Activated CD8-positive, alpha-beta T cell treated with anti-CD3 and anti-CD28 coated beads, Interleukin-2, amount 10 ng/mL, durations not matched to agents 7 days and 5 days (primary cell): ENCODE results near the gene NR2C2. TPM values are rescaled to one million over a fixed set of nuclear protein-coding genes. Genes with fewer than 3 reads are reported as not detected.
A peak's percentile ranks its signal among the peaks of the same experiment; 100 is the strongest.

Experiments
- ATAC-seq: fragments of 150-1000 bp; cut with Tn5 transposase; one replicate; pipeline ENCODE4 v1.10.0; 2021; ENCODE audit warnings: moderate library complexity
- CTCF ChIA-PET: fragments of 350-600 bp; sonication (Branson Sonifier 250); formaldehyde crosslinking; loops from one replicate; lab custom pipeline; 2021; ENCODE audit warnings: antibody characterized with exemption; lab: Charles Lee
- POLR2A ChIA-PET: fragments of 350-600 bp; sonication (Branson Sonifier 250); formaldehyde crosslinking; loops from one replicate; lab custom pipeline; 2021; ENCODE audit warnings: antibody characterized with exemption; lab: Charles Lee
- DNase-seq: peaks from one replicate; pipeline ENCODE4 v3.0.0-alpha.2; 2020
- H3K27ac Mint-ChIP-seq: one replicate; pipeline ENCODE4 v1.8.0; 2021; ENCODE audit warnings: mild to moderate bottlenecking, mixed read lengths
- H3K27me3 Mint-ChIP-seq: one replicate; pipeline ENCODE4 v1.8.0; 2021; ENCODE audit warnings: low read depth, mixed read lengths
- H3K36me3 Mint-ChIP-seq: one replicate; pipeline ENCODE4 v1.8.0; 2021; ENCODE audit warnings: low read depth, mixed read lengths
- H3K4me1 Mint-ChIP-seq: one replicate; pipeline ENCODE4 v1.8.0; 2021; ENCODE audit warnings: low read depth, mixed read lengths
- H3K4me3 Mint-ChIP-seq: one replicate; pipeline ENCODE4 v1.8.0; 2021; ENCODE audit warnings: mild to moderate bottlenecking, mixed read lengths
- H3K9me3 Mint-ChIP-seq: one replicate; pipeline ENCODE4 v1.8.0; 2022; ENCODE audit warnings: mixed read lengths; ENCODE audit not compliant: insufficient read depth
- total RNA-seq, 2 experiments: library from RNA; stranded (reverse); gene quantifications; one replicate each; pipeline ENCODE4 v1.2.3, GENCODE V29; 2021

NR2C2 gene
- total RNA-seq, 2 experiments from 2014 or later = 57.4 to 59.6 TPM

GRCh38 chr3:14923476-14923875 is 23.9 kb upstream of the NR2C2 start:
- ATAC-seq (no peak), DNase-seq (no peak)
- no peaks in the 10 kb centered on the region for H3K36me3 Mint-ChIP-seq
- H3K27me3 Mint-ChIP-seq = no peaks in the 10 kb centered on the region
- POLR2A ChIA-PET = no interaction called here
- no peaks in the 10 kb centered on the region for H3K9me3 Mint-ChIP-seq
- no peaks in the 10 kb centered on the region for H3K4me1 Mint-ChIP-seq
- H3K4me3 Mint-ChIP-seq = no peak overlapping the region
- CTCF ChIA-PET = interaction anchor here (0.7 to 1.5 kb wide), 4 partner anchors 8 to 143 kb away, joined by 3 to 4 read pairs (median 3); no protein-coding TSS in a partner anchor
- no peak overlapping the region for H3K27ac Mint-ChIP-seq

- Mint-ChIP-seq H3K4me1 (no peaks in the 10 kb centered on the region), H3K27ac (no peak overlapping the region), H3K4me3 (no peak overlapping the region), H3K9me3 (no peaks in the 10 kb centered on the region), H3K27me3 (no peaks in the 10 kb centered on the region), H3K36me3 (no peaks in the 10 kb centered on the region)
- ChIA-PET POLR2A (interaction anchor here (1.0 kb wide), 1 partner anchor 172 kb away, joined by 3 read pairs; no protein-coding TSS in a partner anchor), CTCF (interaction anchor here (0.7 to 1.7 kb wide), 12 partner anchors 11 to 309 kb away, joined by 3 to 7 read pairs (median 4); partner anchors contain the start of gene CCDC174)
- ATAC-seq (no peak), DNase-seq (peak; percentile 49)
These were observed 21.4 kb upstream of the NR2C2 start for GRCh38 chr3:14925729-14926591.

- ChIA-PET POLR2A (interaction anchor here (0.5 to 0.6 kb wide), 2 partner anchors 20 to 753 kb away, joined by 3 read pairs; no protein-coding TSS in a partner anchor), CTCF (interaction anchor here (0.8 to 1.7 kb wide), 12 partner anchors 10 to 309 kb away, joined by 3 to 7 read pairs (median 4); partner anchors contain the start of gene CCDC174)
- Mint-ChIP-seq H3K27me3 (no peaks in the 10 kb centered on the region), H3K36me3 (no peaks in the 10 kb centered on the region), H3K27ac (no peak overlapping the region), H3K4me3 (no peak overlapping the region), H3K9me3 (no peaks in the 10 kb centered on the region), H3K4me1 (no peaks in the 10 kb centered on the region)
- no peak for ATAC-seq
- DNase-seq = no peak
These were observed 20.8 kb upstream of the NR2C2 start for GRCh38 chr3:14926592-14926991.

- CTCF ChIA-PET = interaction anchor here (1.0 to 1.7 kb wide), 6 partner anchors 13 to 276 kb away, joined by 3 to 7 read pairs (median 3); partner anchors contain the start of gene CCDC174
These were observed 20.1 kb upstream of the NR2C2 start for GRCh38 chr3:14927308-14927707.

GRCh38 chr3:14929310-14930074 is 17.9 kb upstream of the NR2C2 start:
- H3K9me3 Mint-ChIP-seq = no peaks in the 10 kb centered on the region
- ATAC-seq = no peak
- ChIA-PET CTCF (interaction anchor here (1.2 kb wide), 1 partner anchor 8 kb away, joined by 4 read pairs; no protein-coding TSS in a partner anchor), POLR2A (no interaction called here)
- no peak overlapping the region for H3K27ac Mint-ChIP-seq
- no peaks in the 10 kb centered on the region for H3K36me3 Mint-ChIP-seq
- no peak for DNase-seq
- no peaks in the 10 kb centered on the region for H3K4me1 Mint-ChIP-seq
- H3K27me3 Mint-ChIP-seq = no peaks in the 10 kb centered on the region
- H3K4me3 Mint-ChIP-seq = no peak overlapping the region

More at GRCh38 chr3:14927308-14927707, 20.1 kb upstream of the NR2C2 start:
- DNase-seq (no peak), ATAC-seq (no peak)
- Mint-ChIP-seq H3K9me3 (no peaks in the 10 kb centered on the region), H3K36me3 (no peaks in the 10 kb centered on the region), H3K27ac (no peak overlapping the region), H3K4me1 (no peaks in the 10 kb centered on the region), H3K4me3 (no peak overlapping the region), H3K27me3 (no peaks in the 10 kb centered on the region)
- POLR2A ChIA-PET = interaction anchor here (0.6 kb wide), 1 partner anchor 754 kb away, joined by 3 read pairs; no protein-coding TSS in a partner anchor

- DNase-seq = no peak
- ChIA-PET CTCF (no interaction called here), POLR2A (no interaction called here)
- no peak overlapping the region for H3K4me3 Mint-ChIP-seq
- ATAC-seq = no peak
- no peaks in the 10 kb centered on the region for H3K36me3 Mint-ChIP-seq
- H3K4me1 Mint-ChIP-seq = no peaks in the 10 kb centered on the region
- H3K27ac Mint-ChIP-seq = no peak overlapping the region
- no peaks in the 10 kb centered on the region for H3K9me3 Mint-ChIP-seq
- H3K27me3 Mint-ChIP-seq = no peaks in the 10 kb centered on the region
These were observed 13.5 kb upstream of the NR2C2 start for GRCh38 chr3:14933820-14934425.

GRCh38 chr3:14935592-14936345 is 11.6 kb upstream of the NR2C2 start:
- no peaks in the 10 kb centered on the region for H3K4me1 Mint-ChIP-seq
- H3K27me3 Mint-ChIP-seq = no peaks in the 10 kb centered on the region
- POLR2A ChIA-PET = no interaction called here
- CTCF ChIA-PET = interaction anchor here (0.7 kb wide), 1 partner anchor 68 kb away, joined by 3 read pairs; no protein-coding TSS in a partner anchor
- H3K36me3 Mint-ChIP-seq = no peaks in the 10 kb centered on the region
- no peak overlapping the region for H3K4me3 Mint-ChIP-seq
- DNase-seq (no peak), ATAC-seq (no peak)
- H3K27ac Mint-ChIP-seq = no peak overlapping the region
- H3K9me3 Mint-ChIP-seq = no peaks in the 10 kb centered on the region

- Mint-ChIP-seq H3K27me3 (no peaks in the 10 kb centered on the region), H3K9me3 (no peaks in the 10 kb centered on the region)
- POLR2A ChIA-PET = no interaction called here
These were observed 8.4 kb upstream of the NR2C2 start for GRCh38 chr3:14938954-14939353.

GRCh38 chr3:14941871-14942270 is 5.5 kb upstream of the NR2C2 start:
- ATAC-seq = no peak
- no peak overlapping the region for H3K4me3 Mint-ChIP-seq
- POLR2A ChIA-PET = no interaction called here

More at GRCh38 chr3:14938954-14939353, 8.4 kb upstream of the NR2C2 start:
- ATAC-seq = no peak
- CTCF ChIA-PET = interaction anchor here (1.3 kb wide), 1 partner anchor 13 kb away, joined by 5 read pairs; no protein-coding TSS in a partner anchor
- DNase-seq = no peak
- no peak overlapping the region for H3K27ac Mint-ChIP-seq
- no peak overlapping the region for H3K4me3 Mint-ChIP-seq
- peaks cover 15% of the 10 kb centered on the region for H3K36me3 Mint-ChIP-seq
- peaks cover 8% of the 10 kb centered on the region for H3K4me1 Mint-ChIP-seq

GRCh38 chr3:14943042-14943441 is 4.3 kb upstream of the NR2C2 start:
- peaks cover 42% of the 10 kb centered on the region for H3K36me3 Mint-ChIP-seq
- ATAC-seq = no peak

More at GRCh38 chr3:14941871-14942270, 5.5 kb upstream of the NR2C2 start:
- Mint-ChIP-seq H3K27ac (no peak overlapping the region), H3K9me3 (no peaks in the 10 kb centered on the region), H3K4me1 (peaks cover 24% of the 10 kb centered on the region), H3K36me3 (peaks cover 42% of the 10 kb centered on the region), H3K27me3 (no peaks in the 10 kb centered on the region)
- CTCF ChIA-PET = no interaction called here
- DNase-seq = no peak

More at GRCh38 chr3:14943042-14943441, 4.3 kb upstream of the NR2C2 start:
- DNase-seq = no peak
- H3K27ac Mint-ChIP-seq = no peak overlapping the region
- ChIA-PET CTCF (no interaction called here), POLR2A (no interaction called here)
- H3K4me1 Mint-ChIP-seq = peaks cover 24% of the 10 kb centered on the region
- H3K9me3 Mint-ChIP-seq = no peaks in the 10 kb centered on the region
- no peak overlapping the region for H3K4me3 Mint-ChIP-seq
- H3K27me3 Mint-ChIP-seq = no peaks in the 10 kb centered on the region
